IPS-15b (cell line): ENCODE data around the gene CDC6.

ENCODE experiments used
- H3K27me3 ChIP-seq: one replicate; pipeline ENCODE4 v1.6.1; 2013; ENCODE audit warnings: low read length; ENCODE audit not compliant: control insufficient read depth, insufficient read depth
- H3K36me3 ChIP-seq: one replicate; pipeline ENCODE4 v1.6.1; 2013; ENCODE audit warnings: low read length; ENCODE audit not compliant: control insufficient read depth, insufficient read depth
- H3K4me1 ChIP-seq: one replicate; pipeline ENCODE4 v1.6.1; 2013; ENCODE audit warnings: mild to moderate bottlenecking, low read length; ENCODE audit not compliant: control insufficient read depth, insufficient read depth
- H3K4me3 ChIP-seq: one replicate; pipeline ENCODE4 v1.5.1; 2013; ENCODE audit warnings: low read depth, low read length
- H3K9ac ChIP-seq: one replicate; pipeline ENCODE4 v1.6.1; 2013; ENCODE audit warnings: low read depth, mild to moderate bottlenecking, low read length
- H3K9me3 ChIP-seq: one replicate; pipeline ENCODE4 v1.6.1; 2013; ENCODE audit warnings: mild to moderate bottlenecking, low read length; ENCODE audit not compliant: control insufficient read depth, insufficient read depth

CDC6 gene

GRCh38 chr17:40329839-40330794, 42.4 kb downstream of the CDC6 start:
- H3K36me3 ChIP-seq = peaks cover 8% of the 10 kb centered on the region
- H3K9ac ChIP-seq = no peak overlapping the region
- peaks cover 5% of the 10 kb centered on the region for H3K4me1 ChIP-seq
- H3K4me3 ChIP-seq = no peak overlapping the region
- H3K9me3 ChIP-seq = no peaks in the 10 kb centered on the region
- peaks cover 12% of the 10 kb centered on the region for H3K27me3 ChIP-seq

GRCh38 chr17:40330850-40331470, 43.3 kb downstream of the CDC6 start:
- Histone ChIP-seq H3K4me1 (peaks cover 5% of the 10 kb centered on the region), H3K4me3 (no peak overlapping the region), H3K9ac (no peak overlapping the region), H3K9me3 (no peaks in the 10 kb centered on the region), H3K36me3 (peaks cover 8% of the 10 kb centered on the region), H3K27me3 (peaks cover 18% of the 10 kb centered on the region)

- Histone ChIP-seq H3K4me3 (no peak overlapping the region), H3K9ac (no peak overlapping the region), H3K9me3 (no peaks in the 10 kb centered on the region), H3K27me3 (peaks cover 19% of the 10 kb centered on the region), H3K4me1 (peaks cover 5% of the 10 kb centered on the region), H3K36me3 (peaks cover 8% of the 10 kb centered on the region)
These were observed 44.3 kb downstream of the CDC6 start for GRCh38 chr17:40331743-40332641.

GRCh38 chr17:40333781-40334448, 46.2 kb downstream of the CDC6 start:
- H3K9ac ChIP-seq = no peak overlapping the region
- H3K27me3 ChIP-seq = peaks cover 36% of the 10 kb centered on the region
- peaks cover 8% of the 10 kb centered on the region for H3K36me3 ChIP-seq
- peaks cover 7% of the 10 kb centered on the region for H3K4me1 ChIP-seq
- H3K9me3 ChIP-seq = no peaks in the 10 kb centered on the region
- no peak overlapping the region for H3K4me3 ChIP-seq

GRCh38 chr17:40335620-40336019, 47.9 kb downstream of the CDC6 start:
- H3K36me3 ChIP-seq = peaks cover 8% of the 10 kb centered on the region
- H3K27me3 ChIP-seq = peaks cover 53% of the 10 kb centered on the region
- no peak overlapping the region for H3K9ac ChIP-seq
- H3K9me3 ChIP-seq = no peaks in the 10 kb centered on the region
- H3K4me3 ChIP-seq = no peak overlapping the region
- peaks cover 7% of the 10 kb centered on the region for H3K4me1 ChIP-seq

GRCh38 chr17:40337351-40337750, 49.7 kb downstream of the CDC6 start:
- no peak overlapping the region for H3K9ac ChIP-seq
- H3K36me3 ChIP-seq = no peaks in the 10 kb centered on the region
- H3K4me1 ChIP-seq = peaks cover 6% of the 10 kb centered on the region
- H3K4me3 ChIP-seq = no peak overlapping the region
- H3K9me3 ChIP-seq = no peaks in the 10 kb centered on the region
- peaks cover 59% of the 10 kb centered on the region for H3K27me3 ChIP-seq

- Histone ChIP-seq H3K9me3 (no peaks in the 10 kb centered on the region), H3K4me1 (peaks cover 6% of the 10 kb centered on the region), H3K27me3 (peaks cover 66% of the 10 kb centered on the region), H3K36me3 (no peaks in the 10 kb centered on the region), H3K9ac (no peak overlapping the region), H3K4me3 (no peak overlapping the region)
These were observed 50.4 kb downstream of the CDC6 start for GRCh38 chr17:40338058-40338457.

GRCh38 chr17:40338941-40339649, 51.4 kb downstream of the CDC6 start:
- no peaks in the 10 kb centered on the region for H3K36me3 ChIP-seq
- H3K4me3 ChIP-seq = no peak overlapping the region
- H3K27me3 ChIP-seq = peaks cover 73% of the 10 kb centered on the region
- H3K4me1 ChIP-seq = peaks cover 15% of the 10 kb centered on the region
- no peak overlapping the region for H3K9ac ChIP-seq
- H3K9me3 ChIP-seq = no peaks in the 10 kb centered on the region

- Histone ChIP-seq H3K27me3 (peaks cover 74% of the 10 kb centered on the region), H3K9me3 (no peaks in the 10 kb centered on the region), H3K4me1 (peaks cover 18% of the 10 kb centered on the region), H3K9ac (no peak overlapping the region), H3K4me3 (no peak overlapping the region), H3K36me3 (no peaks in the 10 kb centered on the region)
These were observed 52.6 kb downstream of the CDC6 start for GRCh38 chr17:40340327-40340726.

- Histone ChIP-seq H3K9ac (no peak overlapping the region), H3K4me1 (peaks cover 24% of the 10 kb centered on the region), H3K36me3 (no peaks in the 10 kb centered on the region), H3K27me3 (peaks cover 77% of the 10 kb centered on the region), H3K9me3 (no peaks in the 10 kb centered on the region), H3K4me3 (peak overlapping the region; percentile 75)
These were observed 53.5 kb downstream of the CDC6 start for GRCh38 chr17:40340880-40341807.
